DOHH2 (cell line): Measurements from ENCODE around the gene NUDT12.

Source experiments
- H3F3A ChIP-seq: fragments of 200-600 bp; sonication (generic), shearing (Covaris generic); 2 replicates; pipeline ENCODE4 v1.6.0; 2016; ENCODE audit warnings: antibody characterized with exemption, mild to moderate bottlenecking; ENCODE audit not compliant: control insufficient read depth, insufficient read depth
- H3K27ac ChIP-seq: fragments of 200-600 bp; sonication (generic); 2 replicates; pipeline ENCODE4 v1.5.1; 2014; ENCODE audit warnings: low read depth, mild to moderate bottlenecking, low read length, moderate library complexity
- H3K27me3 ChIP-seq: fragments of 200-600 bp; sonication (generic); 2 replicates; pipeline ENCODE4 v1.6.1; 2014; ENCODE audit warnings: mild to moderate bottlenecking, low read length, mixed read lengths; ENCODE audit not compliant: control insufficient read depth
- H3K36me3 ChIP-seq: fragments of 200-600 bp; sonication (generic); 2 replicates; pipeline ENCODE4 v1.6.1; 2014; ENCODE audit warnings: mild to moderate bottlenecking, low read length, moderate library complexity, mixed read lengths; ENCODE audit not compliant: control insufficient read depth
- H3K4me1 ChIP-seq: fragments of 200-600 bp; sonication (generic); 2 replicates; pipeline ENCODE4 v1.6.1; 2014; ENCODE audit warnings: mild to moderate bottlenecking, low read length, mixed read lengths; ENCODE audit not compliant: control insufficient read depth
- H3K4me2 ChIP-seq: fragments of 200-600 bp; sonication (generic); 2 replicates; pipeline ENCODE4 v1.6.0; 2014; ENCODE audit warnings: mild to moderate bottlenecking, low read length, moderate library complexity
- H3K4me3 ChIP-seq: fragments of 200-600 bp; sonication (generic); 2 replicates; pipeline ENCODE4 v1.5.1; 2014; ENCODE audit warnings: mild to moderate bottlenecking, low read length, mixed read lengths
- H3K79me2 ChIP-seq: fragments of 200-600 bp; sonication (generic); 2 replicates; pipeline ENCODE4 v1.6.1; 2014; ENCODE audit warnings: mild to moderate bottlenecking, low read length, mixed read lengths; ENCODE audit not compliant: control insufficient read depth
- H3K9me2 ChIP-seq: fragments of 200-600 bp; sonication (generic); replicated peaks from 2 replicates; pipeline ENCODE4 v1.6.1; 2014; ENCODE audit warnings: mild to moderate bottlenecking, low read length, mixed read lengths; ENCODE audit not compliant: control insufficient read depth
- H3K9me3 ChIP-seq: fragments of 200-600 bp; sonication (generic); 2 replicates; pipeline ENCODE4 v1.6.1; 2014; ENCODE audit warnings: antibody characterized with exemption, low read length, mixed read lengths; ENCODE audit not compliant: control insufficient read depth, insufficient read depth
- H4K20me1 ChIP-seq: fragments of 200-600 bp; sonication (generic); 2 replicates; pipeline ENCODE4 v1.6.0; 2014; ENCODE audit warnings: low read depth, mild to moderate bottlenecking, antibody characterized with exemption, low read length, moderate library complexity; ENCODE audit not compliant: control insufficient read depth, insufficient read depth
- EZH2phosphoT487 ChIP-seq: fragments of 200-600 bp; sonication (generic); IDR thresholded peaks from 2 replicates; pipeline ENCODE4 v1.6.1; 2017; ENCODE audit warnings: borderline replicate concordance, mild to moderate bottlenecking, antibody characterized with exemption, low read length, moderate library complexity, mixed read lengths
- TF ChIP-seq, protein P1 (sequence below): fragments of 200-600 bp; sonication (generic); IDR thresholded peaks from one replicate; pipeline ENCODE4 v1.5.1; 2014; ENCODE audit warnings: antibody characterized with exemption, mild to moderate bottlenecking, low read depth, low read length; ENCODE audit not compliant: poor library complexity, severe bottlenecking

NUDT12 gene

DNA sequence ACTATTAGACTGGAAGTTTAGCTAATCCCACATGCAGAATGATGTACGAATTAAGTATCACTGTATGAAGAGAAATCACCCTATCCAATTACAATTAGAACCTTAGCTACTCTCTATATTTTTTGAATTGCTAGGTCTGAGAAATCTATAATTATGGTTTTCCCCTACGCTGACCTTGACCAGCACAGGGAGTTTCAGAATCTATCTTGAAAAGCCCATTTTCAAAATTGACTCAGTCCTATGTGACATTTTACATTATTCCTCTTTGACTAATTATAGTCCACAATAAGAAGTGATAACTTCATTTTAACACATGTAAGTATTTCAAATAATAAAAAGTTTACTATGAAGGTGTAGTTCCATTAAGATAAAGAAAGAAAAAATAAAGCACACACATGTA is 21.5 kb downstream of the NUDT12 start:
- Histone ChIP-seq H3K4me2 (no peak overlapping the region), H3K27me3 (no peaks in the 10 kb centered on the region), H3K36me3 (no peaks in the 10 kb centered on the region), H3K79me2 (no peaks in the 10 kb centered on the region), H3K9me3 (no peaks in the 10 kb centered on the region), H4K20me1 (no peaks in the 10 kb centered on the region), H3K27ac (no peak overlapping the region), H3F3A (no peaks in the 10 kb centered on the region), H3K4me3 (no peak overlapping the region), H3K4me1 (no peaks in the 10 kb centered on the region), H3K9me2 (no peaks in the 10 kb centered on the region)
- TF ChIP-seq, protein P1, sequence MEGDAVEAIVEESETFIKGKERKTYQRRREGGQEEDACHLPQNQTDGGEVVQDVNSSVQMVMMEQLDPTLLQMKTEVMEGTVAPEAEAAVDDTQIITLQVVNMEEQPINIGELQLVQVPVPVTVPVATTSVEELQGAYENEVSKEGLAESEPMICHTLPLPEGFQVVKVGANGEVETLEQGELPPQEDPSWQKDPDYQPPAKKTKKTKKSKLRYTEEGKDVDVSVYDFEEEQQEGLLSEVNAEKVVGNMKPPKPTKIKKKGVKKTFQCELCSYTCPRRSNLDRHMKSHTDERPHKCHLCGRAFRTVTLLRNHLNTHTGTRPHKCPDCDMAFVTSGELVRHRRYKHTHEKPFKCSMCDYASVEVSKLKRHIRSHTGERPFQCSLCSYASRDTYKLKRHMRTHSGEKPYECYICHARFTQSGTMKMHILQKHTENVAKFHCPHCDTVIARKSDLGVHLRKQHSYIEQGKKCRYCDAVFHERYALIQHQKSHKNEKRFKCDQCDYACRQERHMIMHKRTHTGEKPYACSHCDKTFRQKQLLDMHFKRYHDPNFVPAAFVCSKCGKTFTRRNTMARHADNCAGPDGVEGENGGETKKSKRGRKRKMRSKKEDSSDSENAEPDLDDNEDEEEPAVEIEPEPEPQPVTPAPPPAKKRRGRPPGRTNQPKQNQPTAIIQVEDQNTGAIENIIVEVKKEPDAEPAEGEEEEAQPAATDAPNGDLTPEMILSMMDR: no peak
- TF ChIP-seq EZH2phosphoT487: no peak

DNA sequence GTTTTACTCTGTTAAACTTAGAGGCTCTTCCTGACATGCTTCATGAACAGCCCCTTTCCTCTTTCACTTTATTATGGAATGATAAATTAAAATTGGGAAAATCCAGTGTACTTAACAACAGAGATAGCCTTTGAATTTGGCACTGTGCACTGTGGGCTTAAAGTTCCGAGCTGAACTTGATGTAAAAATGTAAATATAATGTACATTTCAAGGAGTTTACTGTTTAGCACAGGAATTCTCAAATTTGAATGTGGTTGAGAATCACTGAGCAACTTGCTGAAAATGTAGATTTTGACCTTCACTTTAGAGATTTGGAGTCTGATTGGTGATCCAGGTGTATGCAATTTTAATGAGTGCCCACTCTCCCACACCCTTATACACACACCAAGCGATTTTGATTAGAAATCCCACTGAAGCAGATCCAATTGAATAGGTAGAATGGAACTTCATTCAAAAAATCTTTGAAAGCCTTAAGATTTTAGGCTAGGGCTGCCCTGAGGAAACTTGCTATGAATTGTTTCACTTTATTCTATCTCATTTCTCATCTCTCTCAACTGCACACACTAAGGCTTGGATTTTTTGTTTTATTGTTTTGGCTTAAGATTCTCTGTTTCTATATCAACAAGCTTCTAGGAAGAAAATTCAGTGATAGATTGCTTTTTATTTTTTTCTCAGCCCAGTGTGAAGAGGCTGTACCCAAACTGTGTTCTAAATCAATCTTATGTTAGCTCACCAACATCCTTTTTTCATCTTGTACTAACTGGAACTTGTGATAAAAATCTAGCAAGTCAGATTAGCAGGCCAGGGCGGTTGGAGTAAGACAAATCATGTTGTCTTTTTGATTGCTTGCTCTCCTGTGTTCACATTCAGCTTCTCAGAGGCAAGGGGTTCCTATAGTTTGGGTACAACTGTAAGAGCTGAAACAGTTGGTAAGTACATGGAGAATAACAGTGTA is 22.9 kb downstream of the NUDT12 start:
- Histone ChIP-seq H3F3A (no peaks in the 10 kb centered on the region), H3K27me3 (no peaks in the 10 kb centered on the region), H3K4me3 (no peak overlapping the region), H3K4me1 (no peaks in the 10 kb centered on the region), H3K9me2 (no peaks in the 10 kb centered on the region), H3K27ac (no peak overlapping the region), H3K4me2 (no peak overlapping the region), H4K20me1 (no peaks in the 10 kb centered on the region), H3K36me3 (no peaks in the 10 kb centered on the region), H3K9me3 (no peaks in the 10 kb centered on the region), H3K79me2 (no peaks in the 10 kb centered on the region)
- TF ChIP-seq, protein P1: no peak
- TF ChIP-seq EZH2phosphoT487: no peak

DNA sequence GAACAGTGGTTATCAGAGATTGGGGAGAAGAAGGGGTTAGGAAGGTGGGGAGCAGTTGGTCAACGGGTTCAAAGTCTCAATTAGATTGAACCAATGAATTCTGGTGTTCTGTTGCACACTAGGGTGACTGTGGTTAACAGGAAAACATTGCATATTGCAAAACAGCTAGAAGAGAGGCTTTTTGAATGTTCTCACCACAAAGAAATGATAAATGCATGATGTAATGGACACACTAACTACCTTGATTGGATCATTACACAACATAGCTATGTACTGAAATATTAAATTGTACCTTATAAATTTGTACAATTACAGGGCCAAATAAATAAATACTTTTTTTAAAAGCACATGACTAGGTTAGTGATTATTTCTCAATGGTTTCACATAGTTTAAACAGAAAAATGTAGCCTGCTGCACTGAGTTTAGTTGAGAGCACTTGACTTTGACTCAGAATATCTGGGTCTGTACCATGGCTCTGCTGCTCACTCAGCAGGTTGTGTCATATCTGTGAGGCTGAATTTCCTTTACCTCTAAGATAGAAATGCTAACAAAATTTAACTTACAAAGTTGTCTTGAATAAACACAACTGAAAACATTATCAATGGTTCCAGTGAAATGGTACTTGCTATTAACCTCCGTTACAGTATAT is 30.4 kb downstream of the NUDT12 start:
- no peaks in the 10 kb centered on the region for H3K79me2 ChIP-seq
- no peaks in the 10 kb centered on the region for H3K27me3 ChIP-seq
- no peak overlapping the region for H3K4me3 ChIP-seq
- H3K9me2 ChIP-seq: no peaks in the 10 kb centered on the region
- H3F3A ChIP-seq: no peaks in the 10 kb centered on the region
- no peak overlapping the region for H3K27ac ChIP-seq
- H4K20me1 ChIP-seq: no peaks in the 10 kb centered on the region
- no peaks in the 10 kb centered on the region for H3K36me3 ChIP-seq
- no peaks in the 10 kb centered on the region for H3K9me3 ChIP-seq
- H3K4me1 ChIP-seq: no peaks in the 10 kb centered on the region
- no peak overlapping the region for H3K4me2 ChIP-seq
- TF ChIP-seq EZH2phosphoT487: no peak
